ENCODE measurements around the gene KRT6C.

Gene KRT6C

DNA sequence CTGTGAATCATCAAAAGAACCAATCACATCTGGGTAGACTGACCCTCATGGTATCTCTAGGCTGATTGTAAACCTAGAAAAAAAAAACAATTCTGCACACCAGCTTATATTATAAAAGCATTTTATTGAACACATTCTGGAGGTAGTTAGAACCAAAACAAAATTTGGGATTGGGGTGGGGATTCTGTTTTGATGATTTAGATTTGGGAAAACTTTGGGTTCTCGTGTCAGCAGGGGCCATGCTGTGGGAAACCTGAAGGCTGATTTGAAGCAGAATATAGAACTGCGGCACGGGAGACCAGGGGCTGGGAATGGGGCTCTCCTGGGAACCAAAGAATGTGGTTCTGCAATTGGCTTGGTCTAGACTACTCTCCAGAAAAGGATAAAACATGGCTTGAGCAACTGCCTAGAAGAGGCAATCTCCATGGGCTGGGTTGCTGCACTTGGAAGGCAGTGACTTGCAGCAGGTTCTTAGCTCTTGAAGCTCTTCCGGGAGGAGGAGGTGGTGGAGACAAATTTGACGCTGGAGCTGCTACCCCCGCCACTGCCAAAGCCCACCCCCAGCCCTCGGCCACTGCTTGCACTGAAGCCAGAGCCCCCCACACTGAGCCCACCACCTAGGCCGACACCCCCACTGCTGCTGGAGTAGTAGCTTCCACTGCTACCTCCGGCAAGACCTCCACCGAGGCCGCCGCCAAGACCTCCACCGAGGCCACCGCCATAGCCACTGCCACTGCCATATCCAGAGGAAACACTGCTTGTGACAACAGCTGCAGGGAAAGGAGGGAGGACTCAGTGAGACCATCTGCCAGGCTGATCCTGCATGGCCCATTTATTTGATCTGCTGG is 41.1 kb upstream of the KRT6C start:
- no peak for ATAC-seq
- TF ChIP-seq ZFP3 (CRISPR knock-in tag; IDR thresholded peaks at IDR 0.05) (no peak), ZFP30 (CRISPR knock-in tag; IDR thresholded peaks at IDR 0.05) (no peak), BACH2 (CRISPR knock-in tag; IDR thresholded peaks at IDR 0.05; ENCODE audit: borderline replicate concordance) (no peak), POU6F1 (CRISPR knock-in tag; IDR thresholded peaks at IDR 0.05; ENCODE audit: borderline replicate concordance, low read depth) (no peak), RARB (CRISPR knock-in tag; IDR thresholded peaks at IDR 0.05) (no peak), ZNF565 (CRISPR knock-in tag; conservative IDR thresholded peaks at IDR 0.05; ENCODE audit: low read depth) (no peak), ZC3H10 (CRISPR knock-in tag; IDR thresholded peaks at IDR 0.05) (no peak), ISL1 (CRISPR knock-in tag; IDR thresholded peaks at IDR 0.05) (no peak), CSRNP3 (CRISPR knock-in tag; IDR thresholded peaks at IDR 0.05) (no peak), SNAI2 (CRISPR knock-in tag; IDR thresholded peaks at IDR 0.05) (no peak), CREB5 (CRISPR knock-in tag; IDR thresholded peaks at IDR 0.05; ENCODE audit: low read depth) (no peak), ZNF8 (CRISPR knock-in tag; IDR thresholded peaks at IDR 0.05) (no peak), GLIS3 (CRISPR knock-in tag; IDR thresholded peaks at IDR 0.05) (no peak), ZNF70 (CRISPR knock-in tag; IDR thresholded peaks at IDR 0.05) (no peak)
- TF ChIP-seq, protein P1, sequence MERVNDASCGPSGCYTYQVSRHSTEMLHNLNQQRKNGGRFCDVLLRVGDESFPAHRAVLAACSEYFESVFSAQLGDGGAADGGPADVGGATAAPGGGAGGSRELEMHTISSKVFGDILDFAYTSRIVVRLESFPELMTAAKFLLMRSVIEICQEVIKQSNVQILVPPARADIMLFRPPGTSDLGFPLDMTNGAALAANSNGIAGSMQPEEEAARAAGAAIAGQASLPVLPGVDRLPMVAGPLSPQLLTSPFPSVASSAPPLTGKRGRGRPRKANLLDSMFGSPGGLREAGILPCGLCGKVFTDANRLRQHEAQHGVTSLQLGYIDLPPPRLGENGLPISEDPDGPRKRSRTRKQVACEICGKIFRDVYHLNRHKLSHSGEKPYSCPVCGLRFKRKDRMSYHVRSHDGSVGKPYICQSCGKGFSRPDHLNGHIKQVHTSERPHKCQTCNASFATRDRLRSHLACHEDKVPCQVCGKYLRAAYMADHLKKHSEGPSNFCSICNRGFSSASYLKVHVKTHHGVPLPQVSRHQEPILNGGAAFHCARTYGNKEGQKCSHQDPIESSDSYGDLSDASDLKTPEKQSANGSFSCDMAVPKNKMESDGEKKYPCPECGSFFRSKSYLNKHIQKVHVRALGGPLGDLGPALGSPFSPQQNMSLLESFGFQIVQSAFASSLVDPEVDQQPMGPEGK (CRISPR knock-in tag; IDR thresholded peaks at IDR 0.05; ENCODE audit: borderline replicate concordance): no peak

DNA sequence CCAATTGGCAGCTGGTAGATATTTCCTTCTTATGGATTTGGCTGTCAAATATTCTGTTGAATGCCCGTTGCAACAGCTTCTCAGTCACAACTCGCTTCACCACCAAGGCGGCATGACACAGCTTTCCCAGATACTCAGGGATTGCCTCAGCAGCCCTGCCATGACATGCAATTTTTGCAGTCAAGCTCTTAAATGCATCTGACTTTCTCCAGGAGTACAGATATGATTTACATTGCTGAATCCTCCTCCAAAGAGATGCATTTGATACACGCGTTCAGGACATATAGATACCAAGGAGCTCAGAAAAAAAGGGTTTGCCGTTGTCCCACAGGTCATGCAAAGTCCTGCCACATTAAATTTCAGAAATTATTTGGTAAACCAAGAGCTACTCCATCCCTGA is 40.1 kb upstream of the KRT6C start:
- ATAC-seq: no peak

More for the DNA sequence above, 40.1 kb upstream of the KRT6C start:
- TF ChIP-seq ZNF70 (CRISPR knock-in tag; IDR thresholded peaks at IDR 0.05) (no peak), GLIS3 (CRISPR knock-in tag; IDR thresholded peaks at IDR 0.05) (no peak), TOX (CRISPR knock-in tag; IDR thresholded peaks at IDR 0.05; ENCODE audit: borderline replicate concordance) (no peak), ZNF8 (CRISPR knock-in tag; IDR thresholded peaks at IDR 0.05) (no peak), OSR1 (CRISPR knock-in tag; IDR thresholded peaks at IDR 0.05) (no peak), SNAI2 (CRISPR knock-in tag; IDR thresholded peaks at IDR 0.05) (no peak), TSHZ2 (CRISPR knock-in tag; IDR thresholded peaks at IDR 0.05) (no peak), ARNTL (CRISPR knock-in tag; IDR thresholded peaks at IDR 0.05; ENCODE audit: borderline replicate concordance, low read depth) (no peak), ZC3H10 (CRISPR knock-in tag; IDR thresholded peaks at IDR 0.05) (no peak), CSRNP3 (CRISPR knock-in tag; IDR thresholded peaks at IDR 0.05) (no peak), CSDC2 (CRISPR knock-in tag; IDR thresholded peaks at IDR 0.05) (no peak)
- TF ChIP-seq, protein P1 (CRISPR knock-in tag; IDR thresholded peaks at IDR 0.05; ENCODE audit: borderline replicate concordance): no peak
